HEK293 (cell line): Measurements from ENCODE around the gene NOX3.

Source experiments
- CTCF ChIA-PET: fragments of 350-600 bp; formaldehyde crosslinking; extraction: SDS; loops from one replicate; lab custom pipeline; 2021; ENCODE audit warnings: antibody characterized with exemption; lab: Yijun Ruan, JAX
- POLR2A ChIA-PET: fragments of 300-600 bp; formaldehyde crosslinking; extraction: SDS; loops from one replicate; lab custom pipeline; 2020; ENCODE audit warnings: antibody characterized with exemption, inconsistent platforms; lab: Yijun Ruan, JAX
- H3K27ac ChIP-seq: fragments of 200-500 bp; sonication (Bioruptor generic); 2 replicates; pipeline ENCODE4 v1.5.1; 2014; ENCODE audit warnings: low read depth, low read length, control low read depth, inconsistent platforms; ENCODE audit errors: extremely low read depth
- H3K36me3 ChIP-seq, 2 experiments: fragments of 200-500 bp in 1 of 2; sonication (Bioruptor generic) in 1 of 2; 1 replicate in 1 of 2; 2 replicates in 1 of 2; pipeline ENCODE4 v1.5.1; 2014 to 2017; ENCODE audit warnings: inconsistent platforms in 2 of 2, low read length in 2 of 2; ENCODE audit not compliant: control insufficient read depth in 2 of 2, insufficient read depth in 1 of 2
- H3K4me1 ChIP-seq: fragments of 200-500 bp; sonication (Bioruptor generic); 2 replicates; pipeline ENCODE4 v1.5.1; 2014; ENCODE audit warnings: mild to moderate bottlenecking, low read length, inconsistent platforms; ENCODE audit not compliant: control insufficient read depth, insufficient read depth
- H3K4me3 ChIP-seq: 2 replicates; pipeline ENCODE4 v1.5.1; 2011; ENCODE audit warnings: low read depth, mild to moderate bottlenecking, control low read depth, low read length, moderate library complexity
- H3K9me3 ChIP-seq: fragments of 200-500 bp; sonication (Bioruptor generic); 2 replicates; pipeline ENCODE4 v1.5.1; 2014; ENCODE audit warnings: low read depth, low read length, inconsistent platforms; ENCODE audit not compliant: control insufficient read depth, insufficient read depth
- FEZF1 ChIP-seq: fragments of 450-650 bp; formaldehyde crosslinking; IDR thresholded peaks from 2 replicates; pipeline ENCODE4 v1.5.1; 2016; ENCODE audit warnings: missing biosample characterization, missing genetic modification characterization
- GLI2 ChIP-seq: fragments of 450-650 bp; formaldehyde crosslinking; IDR thresholded peaks from 2 replicates; pipeline ENCODE4; 2017; ENCODE audit warnings: missing biosample characterization, missing genetic modification characterization, low read depth, borderline replicate concordance
- GLIS1 ChIP-seq: fragments of 450-650 bp; formaldehyde crosslinking; IDR thresholded peaks from 2 replicates; pipeline ENCODE4 v1.5.1; 2016; ENCODE audit warnings: missing biosample characterization, missing genetic modification characterization
- GLIS2 ChIP-seq: fragments of 450-650 bp; formaldehyde crosslinking; IDR thresholded peaks from 2 replicates; pipeline ENCODE4 v1.5.1; 2016; ENCODE audit warnings: missing biosample characterization, missing genetic modification characterization
- KLF10 ChIP-seq: fragments of 450-650 bp; IDR thresholded peaks from 2 replicates; pipeline ENCODE4 v1.5.1; 2018; ENCODE audit warnings: missing biosample characterization, mild to moderate bottlenecking, missing genetic modification characterization
- SCRT1 ChIP-seq: fragments of 450-650 bp; formaldehyde crosslinking; IDR thresholded peaks from 2 replicates; pipeline ENCODE4 v1.5.1; 2016; ENCODE audit warnings: missing biosample characterization, missing genetic modification characterization, borderline replicate concordance
- SETDB1 ChIP-seq: IDR thresholded peaks from one replicate; pipeline ENCODE4 v1.6.1; 2017; ENCODE audit warnings: mild to moderate bottlenecking, low read length, moderate library complexity, mixed read lengths; ENCODE audit not compliant: insufficient read length
- ZBTB7A ChIP-seq: fragments of 450-650 bp; formaldehyde crosslinking; IDR thresholded peaks from 2 replicates; pipeline ENCODE4 v1.5.1; 2016; ENCODE audit warnings: low read depth, missing biosample characterization, missing genetic modification characterization
- ZFP3 ChIP-seq: fragments of 450-650 bp; formaldehyde crosslinking; IDR thresholded peaks from 2 replicates; pipeline ENCODE4 v1.5.1; 2016; ENCODE audit warnings: low read depth, missing biosample characterization, missing genetic modification characterization
- ZNF24 ChIP-seq: fragments of 450-650 bp; formaldehyde crosslinking; IDR thresholded peaks from 2 replicates; pipeline ENCODE4 v1.5.1; 2016; ENCODE audit warnings: missing biosample characterization, missing genetic modification characterization
- ZNF324 ChIP-seq: fragments of 450-650 bp; formaldehyde crosslinking; IDR thresholded peaks from 2 replicates; pipeline ENCODE4 v1.5.1; 2016; ENCODE audit warnings: missing biosample characterization, missing genetic modification characterization
- ZNF391 ChIP-seq: fragments of 450-650 bp; formaldehyde crosslinking; IDR thresholded peaks from 2 replicates; pipeline ENCODE4 v1.5.1; 2016; ENCODE audit warnings: low read depth, missing biosample characterization, missing genetic modification characterization, borderline replicate concordance
- ZNF530 ChIP-seq: fragments of 450-650 bp; formaldehyde crosslinking; IDR thresholded peaks from 2 replicates; pipeline ENCODE4 v1.5.1; 2016; ENCODE audit warnings: low read depth, missing biosample characterization, missing genetic modification characterization
- ZNF558 ChIP-seq: fragments of 450-650 bp; formaldehyde crosslinking; IDR thresholded peaks from 2 replicates; pipeline ENCODE4 v1.5.1; 2016; ENCODE audit warnings: missing biosample characterization, missing genetic modification characterization
- ZNF560 ChIP-seq: fragments of 450-650 bp; formaldehyde crosslinking; IDR thresholded peaks from 2 replicates; pipeline ENCODE4 v1.5.1; 2017; ENCODE audit warnings: missing biosample characterization, missing genetic modification characterization, borderline replicate concordance
- ZNF629 ChIP-seq: fragments of 450-650 bp; formaldehyde crosslinking; IDR thresholded peaks from 2 replicates; pipeline ENCODE4 v1.5.1; 2017; ENCODE audit warnings: missing biosample characterization, missing genetic modification characterization
- ZNF707 ChIP-seq: fragments of 450-650 bp; formaldehyde crosslinking; IDR thresholded peaks from 2 replicates; pipeline ENCODE4 v1.5.1; 2016; ENCODE audit warnings: missing biosample characterization, missing genetic modification characterization
- ZNF776 ChIP-seq: fragments of 450-650 bp; formaldehyde crosslinking; IDR thresholded peaks from 2 replicates; pipeline ENCODE4 v1.5.0; 2017; ENCODE audit warnings: missing biosample characterization, missing genetic modification characterization, borderline replicate concordance
- TF ChIP-seq, protein P1 (sequence below): fragments of 450-650 bp; formaldehyde crosslinking; IDR thresholded peaks from 2 replicates; pipeline ENCODE4 v1.5.1; 2017; ENCODE audit warnings: missing biosample characterization, missing genetic modification characterization
- TF ChIP-seq, protein P2 (sequence below): fragments of 450-650 bp; formaldehyde crosslinking; IDR thresholded peaks from 2 replicates; pipeline ENCODE4 v1.5.1; 2016; ENCODE audit warnings: missing biosample characterization, missing genetic modification characterization
- TF ChIP-seq, protein P3 (sequence below): fragments of 450-650 bp; formaldehyde crosslinking; IDR thresholded peaks from 2 replicates; pipeline ENCODE4 v1.5.1; 2016; ENCODE audit warnings: missing biosample characterization, missing genetic modification characterization
- TF ChIP-seq, protein P4 (sequence below): fragments of 450-650 bp; formaldehyde crosslinking; IDR thresholded peaks from 2 replicates; pipeline ENCODE4; 2016; ENCODE audit warnings: missing biosample characterization, missing genetic modification characterization
- TF ChIP-seq, protein P5 (sequence below): fragments of 450-650 bp; formaldehyde crosslinking; IDR thresholded peaks from 2 replicates; pipeline ENCODE4 v1.5.1; 2016; ENCODE audit warnings: missing biosample characterization, missing genetic modification characterization, borderline replicate concordance

The NOX3 gene

DNA sequence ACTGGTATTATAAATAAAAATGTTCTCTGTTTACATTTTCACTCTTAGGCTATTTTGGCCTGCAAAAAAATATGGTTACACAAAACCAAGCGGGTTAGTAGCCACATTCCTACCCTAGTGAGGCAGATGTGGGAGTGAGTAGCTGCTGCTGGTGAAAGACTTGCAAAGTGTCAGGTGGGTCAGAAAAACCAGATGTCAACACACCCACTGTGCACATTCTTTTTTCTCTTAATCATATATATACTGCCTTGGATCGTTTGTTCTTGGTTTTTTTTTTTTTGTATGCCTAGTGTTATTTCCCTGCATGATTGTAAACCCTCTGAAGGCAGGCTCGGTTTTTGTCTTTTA, 73.3 kb downstream of the NOX3 start:
- TF ChIP-seq, protein P1, sequence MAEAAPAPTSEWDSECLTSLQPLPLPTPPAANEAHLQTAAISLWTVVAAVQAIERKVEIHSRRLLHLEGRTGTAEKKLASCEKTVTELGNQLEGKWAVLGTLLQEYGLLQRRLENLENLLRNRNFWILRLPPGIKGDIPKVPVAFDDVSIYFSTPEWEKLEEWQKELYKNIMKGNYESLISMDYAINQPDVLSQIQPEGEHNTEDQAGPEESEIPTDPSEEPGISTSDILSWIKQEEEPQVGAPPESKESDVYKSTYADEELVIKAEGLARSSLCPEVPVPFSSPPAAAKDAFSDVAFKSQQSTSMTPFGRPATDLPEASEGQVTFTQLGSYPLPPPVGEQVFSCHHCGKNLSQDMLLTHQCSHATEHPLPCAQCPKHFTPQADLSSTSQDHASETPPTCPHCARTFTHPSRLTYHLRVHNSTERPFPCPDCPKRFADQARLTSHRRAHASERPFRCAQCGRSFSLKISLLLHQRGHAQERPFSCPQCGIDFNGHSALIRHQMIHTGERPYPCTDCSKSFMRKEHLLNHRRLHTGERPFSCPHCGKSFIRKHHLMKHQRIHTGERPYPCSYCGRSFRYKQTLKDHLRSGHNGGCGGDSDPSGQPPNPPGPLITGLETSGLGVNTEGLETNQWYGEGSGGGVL (tag by site-specific recombination): no peak
- TF ChIP-seq ZBTB7A (tag by site-specific recombination): no peak
- TF ChIP-seq FEZF1 (tag by site-specific recombination): no peak
- no peak for TF ChIP-seq ZNF391 (tag by site-specific recombination)
- TF ChIP-seq ZFP3 (tag by site-specific recombination): no peak
- no peak for TF ChIP-seq SCRT1 (tag by site-specific recombination)
- TF ChIP-seq, protein P2, sequence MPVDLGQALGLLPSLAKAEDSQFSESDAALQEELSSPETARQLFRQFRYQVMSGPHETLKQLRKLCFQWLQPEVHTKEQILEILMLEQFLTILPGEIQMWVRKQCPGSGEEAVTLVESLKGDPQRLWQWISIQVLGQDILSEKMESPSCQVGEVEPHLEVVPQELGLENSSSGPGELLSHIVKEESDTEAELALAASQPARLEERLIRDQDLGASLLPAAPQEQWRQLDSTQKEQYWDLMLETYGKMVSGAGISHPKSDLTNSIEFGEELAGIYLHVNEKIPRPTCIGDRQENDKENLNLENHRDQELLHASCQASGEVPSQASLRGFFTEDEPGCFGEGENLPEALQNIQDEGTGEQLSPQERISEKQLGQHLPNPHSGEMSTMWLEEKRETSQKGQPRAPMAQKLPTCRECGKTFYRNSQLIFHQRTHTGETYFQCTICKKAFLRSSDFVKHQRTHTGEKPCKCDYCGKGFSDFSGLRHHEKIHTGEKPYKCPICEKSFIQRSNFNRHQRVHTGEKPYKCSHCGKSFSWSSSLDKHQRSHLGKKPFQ (tag by site-specific recombination): no peak
- TF ChIP-seq ZNF558: no peak
- TF ChIP-seq ZNF776 (tag by site-specific recombination): no peak
- no peak for TF ChIP-seq GLI2 (tag by site-specific recombination)
- no peak for TF ChIP-seq SETDB1
- TF ChIP-seq ZNF24 (tag by site-specific recombination): no peak
- TF ChIP-seq, protein P3, sequence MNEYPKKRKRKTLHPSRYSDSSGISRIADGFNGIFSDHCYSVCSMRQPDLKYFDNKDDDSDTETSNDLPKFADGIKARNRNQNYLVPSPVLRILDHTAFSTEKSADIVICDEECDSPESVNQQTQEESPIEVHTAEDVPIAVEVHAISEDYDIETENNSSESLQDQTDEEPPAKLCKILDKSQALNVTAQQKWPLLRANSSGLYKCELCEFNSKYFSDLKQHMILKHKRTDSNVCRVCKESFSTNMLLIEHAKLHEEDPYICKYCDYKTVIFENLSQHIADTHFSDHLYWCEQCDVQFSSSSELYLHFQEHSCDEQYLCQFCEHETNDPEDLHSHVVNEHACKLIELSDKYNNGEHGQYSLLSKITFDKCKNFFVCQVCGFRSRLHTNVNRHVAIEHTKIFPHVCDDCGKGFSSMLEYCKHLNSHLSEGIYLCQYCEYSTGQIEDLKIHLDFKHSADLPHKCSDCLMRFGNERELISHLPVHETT (tag by site-specific recombination): no peak
- no peak for TF ChIP-seq ZNF560 (tag by site-specific recombination)
- TF ChIP-seq, protein P4, sequence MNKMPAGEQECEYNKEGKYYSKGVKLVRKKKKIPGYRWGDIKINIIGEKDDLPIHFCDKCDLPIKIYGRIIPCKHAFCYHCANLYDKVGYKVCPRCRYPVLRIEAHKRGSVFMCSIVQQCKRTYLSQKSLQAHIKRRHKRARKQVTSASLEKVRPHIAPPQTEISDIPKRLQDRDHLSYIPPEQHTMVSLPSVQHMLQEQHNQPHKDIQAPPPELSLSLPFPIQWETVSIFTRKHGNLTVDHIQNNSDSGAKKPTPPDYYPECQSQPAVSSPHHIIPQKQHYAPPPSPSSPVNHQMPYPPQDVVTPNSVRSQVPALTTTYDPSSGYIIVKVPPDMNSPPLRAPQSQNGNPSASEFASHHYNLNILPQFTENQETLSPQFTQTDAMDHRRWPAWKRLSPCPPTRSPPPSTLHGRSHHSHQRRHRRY (tag by site-specific recombination): no peak
- TF ChIP-seq KLF10 (tag by site-specific recombination): no peak
- no peaks in the 10 kb centered on the region for H3K36me3 ChIP-seq
- ChIA-PET CTCF (interaction anchor here (0.6 to 0.7 kb wide), 3 partner anchors 454 to 502 kb away, joined by 3 to 6 read pairs (median 4); no protein-coding TSS in a partner anchor), POLR2A (no interaction called here)
- H3K9me3 ChIP-seq: no peaks in the 10 kb centered on the region
- H3K4me3 ChIP-seq: no peak overlapping the region
- no peaks in the 10 kb centered on the region for H3K4me1 ChIP-seq
- H3K27ac ChIP-seq: no peak overlapping the region

DNA sequence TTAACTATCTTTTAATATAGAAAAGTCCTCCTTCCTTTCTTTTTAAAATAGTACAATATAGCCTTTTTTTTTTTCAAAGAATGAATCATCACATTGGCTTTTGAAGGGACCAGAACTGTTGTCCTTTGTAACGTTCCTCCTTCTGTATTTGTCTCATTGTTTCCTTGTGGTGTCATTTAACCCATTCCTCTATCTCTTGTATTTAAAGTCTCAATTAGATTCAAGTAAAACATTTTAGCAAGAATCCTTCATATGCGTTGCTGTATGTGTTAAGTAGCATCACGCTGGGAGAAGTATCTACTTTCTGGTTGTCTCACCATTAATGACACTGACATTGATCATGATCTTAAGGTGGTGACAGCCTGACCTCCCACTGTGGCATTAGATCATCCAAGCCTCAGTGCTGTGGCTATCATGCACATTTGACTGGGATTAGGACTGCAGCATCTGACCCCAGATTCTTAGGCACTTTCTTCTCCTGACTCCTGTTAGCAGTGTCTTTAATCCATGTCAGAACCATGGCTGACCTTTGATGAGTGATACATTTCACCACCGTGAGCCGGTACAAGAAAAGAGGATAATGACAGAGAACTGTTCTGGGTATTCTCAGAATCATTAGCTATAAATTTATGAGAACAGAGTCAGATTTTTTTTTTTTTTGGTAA, 73.8 kb downstream of the NOX3 start:
- H3K36me3 ChIP-seq: no peaks in the 10 kb centered on the region
- no peaks in the 10 kb centered on the region for H3K4me1 ChIP-seq
- no peaks in the 10 kb centered on the region for H3K9me3 ChIP-seq
- H3K4me3 ChIP-seq: no peak overlapping the region
- ChIA-PET CTCF (interaction anchor here (0.6 to 0.7 kb wide), 5 partner anchors 12 to 1185 kb away, joined by 3 to 6 read pairs (median 4); no protein-coding TSS in a partner anchor), POLR2A (no interaction called here)
- no peak overlapping the region for H3K27ac ChIP-seq
- TF ChIP-seq ZNF707 (tag by site-specific recombination) (no peak), ZNF324 (tag by site-specific recombination) (0 out of 2 replicates have a peak, but pooled peaks have one; percentile 54), ZNF629 (0 out of 2 replicates have a peak, but pooled peaks have one; percentile 11), GLIS1 (tag by site-specific recombination) (peak; percentile 69), GLIS2 (tag by site-specific recombination) (0 out of 2 replicates have a peak, but pooled peaks have one; percentile 17), ZNF530 (tag by site-specific recombination) (no peak)
- TF ChIP-seq, protein P5, sequence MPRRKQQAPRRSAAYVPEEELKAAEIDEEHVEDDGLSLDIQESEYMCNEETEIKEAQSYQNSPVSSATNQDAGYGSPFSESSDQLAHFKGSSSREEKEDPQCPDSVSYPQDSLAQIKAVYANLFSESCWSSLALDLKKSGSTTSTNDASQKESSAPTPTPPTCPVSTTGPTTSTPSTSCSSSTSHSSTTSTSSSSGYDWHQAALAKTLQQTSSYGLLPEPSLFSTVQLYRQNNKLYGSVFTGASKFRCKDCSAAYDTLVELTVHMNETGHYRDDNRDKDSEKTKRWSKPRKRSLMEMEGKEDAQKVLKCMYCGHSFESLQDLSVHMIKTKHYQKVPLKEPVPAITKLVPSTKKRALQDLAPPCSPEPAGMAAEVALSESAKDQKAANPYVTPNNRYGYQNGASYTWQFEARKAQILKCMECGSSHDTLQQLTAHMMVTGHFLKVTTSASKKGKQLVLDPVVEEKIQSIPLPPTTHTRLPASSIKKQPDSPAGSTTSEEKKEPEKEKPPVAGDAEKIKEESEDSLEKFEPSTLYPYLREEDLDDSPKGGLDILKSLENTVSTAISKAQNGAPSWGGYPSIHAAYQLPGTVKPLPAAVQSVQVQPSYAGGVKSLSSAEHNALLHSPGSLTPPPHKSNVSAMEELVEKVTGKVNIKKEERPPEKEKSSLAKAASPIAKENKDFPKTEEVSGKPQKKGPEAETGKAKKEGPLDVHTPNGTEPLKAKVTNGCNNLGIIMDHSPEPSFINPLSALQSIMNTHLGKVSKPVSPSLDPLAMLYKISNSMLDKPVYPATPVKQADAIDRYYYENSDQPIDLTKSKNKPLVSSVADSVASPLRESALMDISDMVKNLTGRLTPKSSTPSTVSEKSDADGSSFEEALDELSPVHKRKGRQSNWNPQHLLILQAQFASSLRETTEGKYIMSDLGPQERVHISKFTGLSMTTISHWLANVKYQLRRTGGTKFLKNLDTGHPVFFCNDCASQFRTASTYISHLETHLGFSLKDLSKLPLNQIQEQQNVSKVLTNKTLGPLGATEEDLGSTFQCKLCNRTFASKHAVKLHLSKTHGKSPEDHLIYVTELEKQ (tag by site-specific recombination): no peak
- TF ChIP-seq, protein P3 (tag by site-specific recombination): peak; percentile 58; the same call in 1 of the 2 replicates
